Kidney (tissue), 14 donors: Measurements from ENCODE around the gene MAP6. TPM values are rescaled to one million over a fixed set of nuclear protein-coding genes. Genes with fewer than 3 reads are reported as not detected.
"Not testable (repeated sequence)": the region's sequence is repeated elsewhere in the genome, so short reads cannot be mapped to it uniquely, and the experiment has no call there.

Source experiments
- DNase-seq, 5 donors: peaks; one replicate each; pipeline ENCODE4 v3.0.0-alpha.2; 2013 to 2020
- FAIRE-seq: peaks from 2 replicates; lab custom pipeline; 2012; peaks lifted over from hg19 to GRCh38; lab: Jason Lieb, UNC
- H3K27ac ChIP-seq, 2 donors: one replicate each; pipeline ENCODE4 v1.7.0; 2013; ENCODE audit warnings: low read depth in 2 of 2, low read length in 2 of 2, inconsistent platforms in 1 of 2
- H3K27me3 ChIP-seq: one replicate; pipeline ENCODE4 v1.7.1; 2013; ENCODE audit warnings: low read length, inconsistent platforms; ENCODE audit not compliant: control insufficient read depth, insufficient read depth
- H3K36me3 ChIP-seq, 3 donors: one replicate each; pipeline versions ENCODE4 v1.7.0 to v1.7.1; 2013; ENCODE audit warnings: low read length in 3 of 3, control low read depth in 1 of 3, inconsistent platforms in 1 of 3; ENCODE audit not compliant: insufficient read depth in 3 of 3, control insufficient read depth in 2 of 3
- H3K4me1 ChIP-seq, 3 donors: one replicate each; pipeline versions ENCODE4 v1.7.0 to v1.7.1; 2013; ENCODE audit warnings: low read length in 3 of 3, inconsistent platforms in 1 of 3, low read depth in 1 of 3; ENCODE audit not compliant: control insufficient read depth in 2 of 3, insufficient read depth in 2 of 3
- H3K4me3 ChIP-seq, 3 donors: one replicate each; pipeline versions ENCODE4 v1.7.0 to v1.8.1; 2013; ENCODE audit warnings: low read length in 3 of 3, control low read depth in 1 of 3, inconsistent platforms in 1 of 3
- H3K9ac ChIP-seq, 3 donors: one replicate each; pipeline versions ENCODE4 v1.7.0 to v1.7.1; 2013; ENCODE audit warnings: low read length in 3 of 3, control low read depth in 1 of 3, inconsistent platforms in 1 of 3
- H3K9me3 ChIP-seq, 3 donors: one replicate each; pipeline versions ENCODE4 v1.7.0 to v1.7.1; 2013; ENCODE audit warnings: low read length in 3 of 3, control low read depth in 1 of 3, inconsistent platforms in 1 of 3; ENCODE audit not compliant: control insufficient read depth in 2 of 3, insufficient read depth in 1 of 3
- CTCF ChIP-seq: IDR thresholded peaks from 3 replicates; pipeline ENCODE4 v1.5.1; 2012; ENCODE audit warnings: mild to moderate bottlenecking, moderate library complexity, borderline replicate concordance; ENCODE audit not compliant: insufficient read depth; ENCODE audit errors: extremely low read depth
- intact Hi-C: fragments of 100-400 bp; cut with DNase I; formaldehyde crosslinking; loops from one replicate; pipeline ENCODE4 v1.11.1; 2022
- polyA plus RNA-seq: library from polyadenylated mRNA; stranded (reverse); fragments of 350-450 nt; fragmentation: Illumina TruSeq; extraction: RNeasy Lipid Tissue Mini Kit (QIAGEN cat#74804); gene quantifications from one replicate; pipeline ENCODE4 v1.2.3, GENCODE V29; 2014; ENCODE audit warnings: low read depth, low replicate concordance; ENCODE audit not compliant: insufficient read depth
- total RNA-seq: library from RNA; stranded (reverse); fragmentation: NEBNext Ultra II Directional; extraction: Animal tissue kit (Norgen Biotek cat#: 25700); gene quantifications from one replicate; pipeline ENCODE4 v1.2.1, GENCODE V29; 2021
- donor health status: control.
- donor health status: control.
- donor health status: control.
- donor health status: control.
- donor health status: control.
- donor health status: DM: yes; HTN: yes; CAD: no.
- donor health status: Normal renal cell carcinoma (clear cell type).

MAP6 gene
- total and polyA plus RNA-seq, 2 donors from 2014 or later, result 7.7 to 21.3 TPM

- H3K36me3 ChIP-seq, result no peaks in the 10 kb centered on the region
- no peaks in the 10 kb centered on the region for H3K27me3 ChIP-seq
- no peak overlapping the region for H3K27ac ChIP-seq
- H3K4me1 ChIP-seq, result peaks cover 0 to 8% (median 4%) of the 10 kb centered on the region in 3 donors
- no peaks in the 10 kb centered on the region for H3K9me3 ChIP-seq
- FAIRE-seq (no peak), DNase-seq (no peak)
- TF ChIP-seq CTCF, result no peak
- intact Hi-C loops, result no loop called here
- no peak overlapping the region for H3K4me3 ChIP-seq
- no peak overlapping the region for H3K9ac ChIP-seq
Measured at GRCh38 chr11:75585293-75585670, 83.6 kb downstream of the MAP6 start.

DNA sequence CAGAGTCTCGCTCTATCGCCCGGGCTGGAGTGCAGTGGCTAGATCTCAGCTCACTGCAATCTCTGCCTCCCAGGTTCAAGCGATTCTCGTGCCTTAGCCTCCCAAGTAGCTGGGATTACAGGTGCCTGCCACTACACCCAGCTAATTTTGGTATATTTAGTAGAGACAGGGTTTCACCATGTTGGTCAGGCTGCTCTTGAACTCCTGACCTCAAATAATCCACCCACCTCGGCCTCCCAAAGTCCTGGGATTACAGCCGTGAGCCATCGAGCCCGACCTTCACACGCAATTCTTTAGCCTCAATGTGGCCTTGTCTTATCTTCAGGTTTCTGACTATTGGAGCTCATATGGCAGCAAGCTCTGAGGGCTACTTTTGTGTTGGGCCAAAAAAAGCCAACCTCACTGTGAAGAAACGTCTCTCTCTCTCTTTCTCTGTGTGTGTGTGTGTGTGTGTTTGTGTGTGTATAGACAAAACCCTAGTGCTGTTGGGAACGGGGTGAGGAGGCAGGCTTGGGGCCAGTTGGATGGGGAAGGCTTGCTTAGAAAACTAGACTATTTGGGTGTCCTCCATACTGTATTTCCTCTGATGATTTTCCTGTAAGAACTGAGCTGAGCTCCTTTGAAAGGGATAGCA, 84.1 kb downstream of the MAP6 start:
- H3K36me3 ChIP-seq, H3K4me3 ChIP-seq, H3K27me3 ChIP-seq, H3K4me1 ChIP-seq, H3K27ac ChIP-seq, H3K9me3 ChIP-seq, intact Hi-C loops, FAIRE-seq, DNase-seq: not testable (repeated sequence)
- peak overlapping the region in 1 of 3 donors; percentile 87 for H3K9ac ChIP-seq

DNA sequence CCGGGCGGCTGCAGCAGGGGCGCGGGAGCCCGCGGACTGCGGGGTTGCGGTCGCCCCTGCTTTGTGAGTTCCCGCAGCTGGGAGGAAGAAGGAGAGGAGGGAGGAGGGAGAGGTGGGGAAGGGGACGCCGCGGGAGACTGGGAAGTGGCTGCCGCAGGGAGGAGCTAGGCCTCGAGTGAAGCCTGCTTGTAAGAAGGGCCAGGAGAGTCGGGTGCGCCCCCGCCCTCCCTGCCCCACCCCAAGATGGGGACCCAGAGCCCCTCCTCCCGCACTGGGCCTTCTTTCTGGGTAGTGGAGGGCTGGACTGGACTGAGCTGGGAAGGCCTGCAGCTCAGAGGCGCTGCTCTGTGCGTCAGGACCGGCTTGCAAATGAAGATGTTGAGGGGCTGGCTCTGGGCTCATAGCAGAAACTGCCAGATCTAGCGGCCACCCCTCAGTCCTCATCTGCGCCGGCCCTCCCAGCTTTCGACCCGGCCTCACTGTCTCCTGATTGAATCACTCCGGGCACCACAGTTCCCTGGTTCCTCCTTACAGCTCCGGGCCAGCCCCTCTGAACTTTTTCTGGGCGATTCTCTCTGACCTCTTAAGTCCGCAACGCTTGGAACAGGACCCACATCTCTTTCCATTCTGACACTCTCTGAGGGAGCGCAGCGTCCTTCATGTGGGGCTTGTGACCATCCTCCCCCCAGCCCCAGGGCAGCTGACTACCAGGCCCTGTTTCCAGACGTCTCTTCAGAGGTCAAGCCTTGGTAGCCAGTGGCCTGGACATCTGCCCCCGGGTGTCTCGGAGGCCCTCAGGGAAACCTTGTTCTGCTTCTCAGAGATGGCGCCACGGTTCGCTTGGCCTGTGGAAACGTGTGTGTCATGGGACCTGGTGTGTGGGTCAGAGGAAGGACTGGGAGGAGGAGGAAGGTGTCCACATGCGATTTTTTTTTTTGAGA, 84.8 kb downstream of the MAP6 start:
- DNase-seq (peak; percentile 85 to 95 (median 90)), FAIRE-seq (no peak)
- H3K9ac ChIP-seq, result peak overlapping the region in 2 of 3 donors; percentile 35 to 87
- intact Hi-C loops, result no loop called here
- peaks cover 0 to 8% (median 4%) of the 10 kb centered on the region in 3 donors for H3K4me1 ChIP-seq
- H3K36me3 ChIP-seq, result no peaks in the 10 kb centered on the region
- TF ChIP-seq CTCF, result no peak
- peak overlapping the region; percentile 26 to 77 (median 30) for H3K4me3 ChIP-seq
- no peaks in the 10 kb centered on the region for H3K27me3 ChIP-seq
- H3K9me3 ChIP-seq, result no peaks in the 10 kb centered on the region
- H3K27ac ChIP-seq, result peak overlapping the region; percentile 93 to 94
